ENCODE measurements around the gene SPRYD4. TPM values are rescaled to one million over a fixed set of nuclear protein-coding genes. Genes with fewer than 3 reads are reported as not detected.

The SPRYD4 gene
- total and polyA plus RNA-seq, 2 donors (not counting 1 experiment from before 2014, with no cell fraction given) = 3.7 to 7.4 TPM

Other genes starting within 250 kb of the SPRYD4 start
- 129 and 134 TPM in 2 replicates for gene RNF41, start 246.7 kb upstream of the SPRYD4 start, total RNA-seq
- gene RNF41, start 246.7 kb upstream of the SPRYD4 start, polyA plus RNA-seq = 107 and 113 TPM in 2 replicates
- 12.4 and 14.9 TPM in 2 replicates for gene NABP2, start 244.2 kb upstream of the SPRYD4 start, total RNA-seq
- gene NABP2, start 244.2 kb upstream of the SPRYD4 start, polyA plus RNA-seq = 13.1 and 16.1 TPM in 2 replicates
- gene SLC39A5, start 238.5 kb upstream of the SPRYD4 start, total RNA-seq = 0.41 and 0.69 TPM in 2 replicates
- gene SLC39A5, start 238.5 kb upstream of the SPRYD4 start, polyA plus RNA-seq = 0.92 and 0.97 TPM in 2 replicates
- 46.5 and 54.6 TPM in 2 replicates for gene ANKRD52, start 210.2 kb upstream of the SPRYD4 start, total RNA-seq
- 16.3 and 17.9 TPM in 2 replicates for gene ANKRD52, start 210.2 kb upstream of the SPRYD4 start, polyA plus RNA-seq
- 73.5 and 76.3 TPM in 2 replicates for gene COQ10A, start 201.6 kb upstream of the SPRYD4 start, total RNA-seq
- gene COQ10A, start 201.6 kb upstream of the SPRYD4 start, polyA plus RNA-seq = 73.6 and 84.5 TPM in 2 replicates
- 151 and 154 TPM in 2 replicates for gene CS, start 168.2 kb upstream of the SPRYD4 start, total RNA-seq
- 114 and 157 TPM in 2 replicates for gene CS, start 168.2 kb upstream of the SPRYD4 start, polyA plus RNA-seq
- gene CNPY2, start 152.6 kb upstream of the SPRYD4 start, total RNA-seq = 89.0 and 91.2 TPM in 2 replicates
- gene CNPY2, start 152.6 kb upstream of the SPRYD4 start, polyA plus RNA-seq = 52.9 and 61.9 TPM in 2 replicates
- 216 and 230 TPM in 2 replicates for gene PAN2, start 134.6 kb upstream of the SPRYD4 start, total RNA-seq
- 211 and 266 TPM in 2 replicates for gene PAN2, start 134.6 kb upstream of the SPRYD4 start, polyA plus RNA-seq
- 18.5 and 20.5 TPM in 2 replicates for gene IL23A, start 129.7 kb upstream of the SPRYD4 start, total RNA-seq
- gene IL23A, start 129.7 kb upstream of the SPRYD4 start, polyA plus RNA-seq = 24.9 and 32.6 TPM in 2 replicates
- 298 and 309 TPM in 2 replicates for gene STAT2, start 108.5 kb upstream of the SPRYD4 start, total RNA-seq
- gene STAT2, start 108.5 kb upstream of the SPRYD4 start, polyA plus RNA-seq = 252 and 261 TPM in 2 replicates
- not detected in 2 replicates for gene APOF, start 105.7 kb upstream of the SPRYD4 start, total RNA-seq
- not detected in 2 replicates for gene APOF, start 105.7 kb upstream of the SPRYD4 start, polyA plus RNA-seq
- gene TIMELESS, start 19.2 kb upstream of the SPRYD4 start, total RNA-seq = 44.4 and 46.6 TPM in 2 replicates
- gene TIMELESS, start 19.2 kb upstream of the SPRYD4 start, polyA plus RNA-seq = 17.2 and 24.3 TPM in 2 replicates
- not detected in 2 replicates for gene MIP, start 13.9 kb upstream of the SPRYD4 start, total RNA-seq
- gene MIP, start 13.9 kb upstream of the SPRYD4 start, polyA plus RNA-seq = not detected in 2 replicates
- gene GLS2, start 19.6 kb downstream of the SPRYD4 start, total RNA-seq = 5.3 and 7.2 TPM in 2 replicates
- 3.6 and 5.3 TPM in 2 replicates for gene GLS2, start 19.6 kb downstream of the SPRYD4 start, polyA plus RNA-seq
- 5.0 and 7.6 TPM in 2 replicates for gene RBMS2, start 53.2 kb downstream of the SPRYD4 start, total RNA-seq
- 0.81 and 1.2 TPM in 2 replicates for gene RBMS2, start 53.2 kb downstream of the SPRYD4 start, polyA plus RNA-seq
- 280 and 284 TPM in 2 replicates for gene BAZ2A, start 161.7 kb downstream of the SPRYD4 start, total RNA-seq
- gene BAZ2A, start 161.7 kb downstream of the SPRYD4 start, polyA plus RNA-seq = 95.7 and 138 TPM in 2 replicates
- gene ATP5F1B, start 177.4 kb downstream of the SPRYD4 start, total RNA-seq = 217 and 230 TPM in 2 replicates
- gene ATP5F1B, start 177.4 kb downstream of the SPRYD4 start, polyA plus RNA-seq = 378 and 465 TPM in 2 replicates
- gene PTGES3, start 219.7 kb downstream of the SPRYD4 start, total RNA-seq = 121 and 124 TPM in 2 replicates
- 35.3 and 46.7 TPM in 2 replicates for gene PTGES3, start 219.7 kb downstream of the SPRYD4 start, polyA plus RNA-seq